Measurements from ENCODE around the gene ZFP69.

DNA sequence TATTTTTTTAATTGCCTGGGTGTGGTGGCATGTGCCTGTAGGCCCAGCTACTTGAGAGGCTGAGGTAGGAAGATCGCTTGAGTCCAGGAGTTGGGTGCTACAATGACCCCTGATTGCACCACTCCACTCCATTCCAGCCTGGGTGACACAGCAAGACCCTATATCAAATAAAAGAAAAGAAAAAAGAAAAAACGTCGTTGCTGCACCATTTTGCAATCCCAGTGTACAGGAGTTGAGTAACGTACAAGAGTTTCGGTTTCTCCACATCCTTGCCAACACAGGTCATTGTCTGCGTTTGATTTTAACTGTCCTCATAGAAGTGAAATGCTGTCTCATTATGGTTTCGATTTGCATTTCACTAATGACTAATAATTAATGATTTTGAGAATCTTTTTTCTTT, 62.2 kb downstream of the ZFP69 start:
- no peak for TF ChIP-seq POLR2A (IDR thresholded peaks at IDR 0.05)
- TF ChIP-seq, protein P1, sequence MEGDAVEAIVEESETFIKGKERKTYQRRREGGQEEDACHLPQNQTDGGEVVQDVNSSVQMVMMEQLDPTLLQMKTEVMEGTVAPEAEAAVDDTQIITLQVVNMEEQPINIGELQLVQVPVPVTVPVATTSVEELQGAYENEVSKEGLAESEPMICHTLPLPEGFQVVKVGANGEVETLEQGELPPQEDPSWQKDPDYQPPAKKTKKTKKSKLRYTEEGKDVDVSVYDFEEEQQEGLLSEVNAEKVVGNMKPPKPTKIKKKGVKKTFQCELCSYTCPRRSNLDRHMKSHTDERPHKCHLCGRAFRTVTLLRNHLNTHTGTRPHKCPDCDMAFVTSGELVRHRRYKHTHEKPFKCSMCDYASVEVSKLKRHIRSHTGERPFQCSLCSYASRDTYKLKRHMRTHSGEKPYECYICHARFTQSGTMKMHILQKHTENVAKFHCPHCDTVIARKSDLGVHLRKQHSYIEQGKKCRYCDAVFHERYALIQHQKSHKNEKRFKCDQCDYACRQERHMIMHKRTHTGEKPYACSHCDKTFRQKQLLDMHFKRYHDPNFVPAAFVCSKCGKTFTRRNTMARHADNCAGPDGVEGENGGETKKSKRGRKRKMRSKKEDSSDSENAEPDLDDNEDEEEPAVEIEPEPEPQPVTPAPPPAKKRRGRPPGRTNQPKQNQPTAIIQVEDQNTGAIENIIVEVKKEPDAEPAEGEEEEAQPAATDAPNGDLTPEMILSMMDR (IDR thresholded peaks at IDR 0.05), result no peak
